ENCODE results near the gene GSK3A.

- TF ChIP-seq POLR2A (IDR thresholded peaks at IDR 0.05), result no peak
- no peak for TF ChIP-seq CTCF (IDR thresholded peaks at IDR 0.05)
Observed at GRCh38 chr19:42245231-42245630, 2.8 kb upstream of the GSK3A start.
